ENCODE results near the gene CCDC88C. TPM values are rescaled to one million over a fixed set of nuclear protein-coding genes. Genes with fewer than 3 reads are reported as not detected.
"Not testable (repeated sequence)": the region's sequence is repeated elsewhere in the genome, so short reads cannot be mapped to it uniquely, and the experiment has no call there.

CCDC88C gene
- total and polyA plus RNA-seq, 2 donors (not counting 3 experiments of a cell fraction or from before 2014, with no cell fraction given), result 11.4 to 52.1 TPM

DNA sequence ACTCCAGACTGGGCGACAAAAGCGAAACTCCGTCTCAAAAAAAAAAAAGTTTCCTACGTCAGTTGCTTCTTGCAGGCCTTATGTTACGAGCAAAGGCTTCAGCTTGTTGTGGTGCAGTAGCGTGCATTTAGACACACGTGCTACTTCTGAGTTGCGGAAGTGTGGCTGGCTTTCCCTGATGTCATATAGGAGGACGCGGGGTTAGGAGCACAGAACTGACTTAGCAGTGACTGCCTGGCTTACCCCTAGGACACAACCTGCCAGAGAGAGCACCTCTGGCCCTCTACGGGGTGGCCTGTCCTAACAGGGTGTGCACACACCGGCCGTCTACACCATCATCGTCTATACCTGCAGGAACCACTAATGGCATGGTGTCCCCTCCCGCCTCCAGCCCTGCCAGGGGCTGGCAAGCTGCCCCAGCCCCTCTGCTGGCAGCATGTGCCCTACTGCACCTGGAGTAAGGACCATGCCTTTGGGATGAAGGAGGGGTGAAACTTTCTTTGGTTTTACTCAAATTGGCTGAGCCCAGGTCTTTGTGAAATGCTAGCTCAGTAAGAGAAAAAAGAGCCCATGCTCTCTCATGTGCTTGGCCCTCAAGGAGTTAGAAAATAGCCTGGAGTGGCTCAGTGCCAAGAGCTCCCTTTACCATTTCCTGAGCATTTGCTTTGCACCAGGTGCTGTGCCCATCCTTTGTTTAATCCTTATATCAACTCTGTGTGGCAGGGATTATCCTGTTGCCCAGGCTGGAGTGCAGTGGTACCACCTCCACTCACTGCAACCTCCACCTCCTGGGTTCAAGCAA lies 171.4 kb downstream of the CCDC88C start:
- dilution Hi-C loops (cut with MboI; ENCODE audit: extremely low pct_ligation_motif_present, low sequenced_read_pairs) (no loop called here), intact Hi-C loops (cut with micrococcal nuclease) (no loop called here)
- DNase-seq (ENCODE audit: low read depth, low spot score), result no peak
- Histone ChIP-seq H2AFZ (ENCODE audit: low read depth, low read length) (no peak overlapping the region), H3K27ac (ENCODE audit: insufficient read depth, low read depth, low read length) (no peak overlapping the region), H3K4me3 (replicated peaks in 1 of 3; ENCODE audit: insufficient read depth in 1 of 3, low read depth in 1 of 3, low read length in 3 of 3) (no peak overlapping the region), H3K9me1 (replicated peaks; ENCODE audit: control insufficient read depth, extremely low read depth, insufficient read depth, low read length) (no peaks in the 10 kb centered on the region), H3K79me2 (ENCODE audit: control insufficient read depth, insufficient read depth, low read length) (no peaks in the 10 kb centered on the region), H3K4me1 (ENCODE audit: control insufficient read depth, extremely low read depth, insufficient read depth, low read length) (peaks cover 19% of the 10 kb centered on the region), H3K9me3 (replicated peaks; ENCODE audit: control insufficient read depth, insufficient read depth, low read length) (no peaks in the 10 kb centered on the region), H3K27me3 (ENCODE audit: control insufficient read depth in 2 of 2, insufficient read depth in 2 of 2, low read length in 2 of 2) (no peaks in the 10 kb centered on the region), H3K9ac (replicated peaks; ENCODE audit: extremely low read depth, insufficient read depth, low read length) (no peak overlapping the region), H3K36me3 (ENCODE audit: control insufficient read depth in 2 of 2, extremely low read depth in 1 of 2, insufficient read depth in 2 of 2, low read length in 2 of 2) (no peaks in the 10 kb centered on the region), H3K4me2 (ENCODE audit: insufficient read depth, low read length) (no peak overlapping the region), H4K20me1 (replicated peaks; ENCODE audit: control insufficient read depth, extremely low read depth, insufficient read depth, low read length) (no peaks in the 10 kb centered on the region)
- ChIA-PET CTCF (interaction anchor here (0.9 to 1.7 kb wide), 3 partner anchors 25 to 69 kb away, joined by 3 to 9 read pairs (median 3); no protein-coding TSS in a partner anchor), POLR2A (no interaction called here)
- BruUV-seq (replicated peaks), result no TSS peak
- FAIRE-seq, result peak; percentile 15
- TF ChIP-seq GATA2 (IDR thresholded peaks at IDR 0.05; ENCODE audit: insufficient read depth, insufficient read length, low read depth, low read length) (no peak), JUN (IDR thresholded peaks at IDR 0.05; ENCODE audit: borderline replicate concordance, insufficient read depth, insufficient read length, low read depth) (no peak), EZH2 (IDR thresholded peaks at IDR 0.05; ENCODE audit: borderline replicate concordance, low read depth, low read length, severe bottlenecking) (no peak)
- TF ChIP-seq, protein P1, sequence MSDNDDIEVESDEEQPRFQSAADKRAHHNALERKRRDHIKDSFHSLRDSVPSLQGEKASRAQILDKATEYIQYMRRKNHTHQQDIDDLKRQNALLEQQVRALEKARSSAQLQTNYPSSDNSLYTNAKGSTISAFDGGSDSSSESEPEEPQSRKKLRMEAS (IDR thresholded peaks at IDR 0.05; ENCODE audit: insufficient read depth, insufficient read length), result no peak

DNA sequence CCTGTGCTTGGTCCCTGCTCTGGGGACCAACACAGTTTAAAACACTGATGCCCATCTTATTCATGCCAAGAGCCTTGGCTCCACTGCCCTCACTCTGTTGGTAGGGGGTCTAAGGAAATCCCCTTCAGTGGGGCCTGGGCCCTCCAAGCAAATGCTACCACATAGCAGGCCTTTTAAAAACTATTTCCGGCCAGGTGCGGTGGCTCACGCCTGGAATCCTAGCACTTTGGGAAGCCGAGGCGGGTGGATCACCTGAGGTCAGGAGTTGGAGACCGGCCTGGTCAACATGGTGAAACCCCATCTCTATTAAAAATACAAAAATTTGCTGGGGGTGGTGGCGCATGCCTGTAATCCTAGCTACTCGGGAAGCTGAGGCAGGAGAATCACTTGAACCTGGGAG lies 172.0 kb downstream of the CCDC88C start:
- H3K4me2 ChIP-seq (ENCODE audit: insufficient read depth, low read length); H2AFZ ChIP-seq (ENCODE audit: low read depth, low read length); H3K9me3 ChIP-seq (replicated peaks; ENCODE audit: control insufficient read depth, insufficient read depth, low read length); H3K79me2 ChIP-seq (ENCODE audit: control insufficient read depth, insufficient read depth, low read length); H3K27me3 ChIP-seq (ENCODE audit: control insufficient read depth in 2 of 2, insufficient read depth in 2 of 2, low read length in 2 of 2); POLR2A ChIA-PET; H3K27ac ChIP-seq (ENCODE audit: insufficient read depth, low read depth, low read length); dilution Hi-C loops (cut with MboI; ENCODE audit: extremely low pct_ligation_motif_present, low sequenced_read_pairs); H4K20me1 ChIP-seq (replicated peaks; ENCODE audit: control insufficient read depth, extremely low read depth, insufficient read depth, low read length); intact Hi-C loops (cut with micrococcal nuclease); H3K9me1 ChIP-seq (replicated peaks; ENCODE audit: control insufficient read depth, extremely low read depth, insufficient read depth, low read length); FAIRE-seq; DNase-seq (ENCODE audit: low read depth, low spot score); H3K4me3 ChIP-seq (replicated peaks in 1 of 3; ENCODE audit: insufficient read depth in 1 of 3, low read depth in 1 of 3, low read length in 3 of 3); BruUV-seq (replicated peaks); H3K36me3 ChIP-seq (ENCODE audit: control insufficient read depth in 2 of 2, extremely low read depth in 1 of 2, insufficient read depth in 2 of 2, low read length in 2 of 2); H3K9ac ChIP-seq (replicated peaks; ENCODE audit: extremely low read depth, insufficient read depth, low read length): not testable (repeated sequence)
- H3K4me1 ChIP-seq (ENCODE audit: control insufficient read depth, extremely low read depth, insufficient read depth, low read length), result peaks cover 19% of the 10 kb centered on the region
- CTCF ChIA-PET, result interaction anchor here (1.0 to 1.7 kb wide), 2 partner anchors 12 to 68 kb away, joined by 3 to 9 read pairs; no protein-coding TSS in a partner anchor

Data from endothelial cell of umbilical vein (primary cell).